Tibial artery (tissue), 4 donors: ENCODE measurements around the gene EIF2S2.
A peak's percentile ranks its signal among the peaks of the same experiment; 100 is the strongest.
"Not testable (repeated sequence)": the region's sequence is repeated elsewhere in the genome, so short reads cannot be mapped to it uniquely, and the experiment has no call there.

Experiments
- DNase-seq, 2 donors: peaks; one replicate each; pipeline ENCODE4 v3.0.0-alpha.2; 2019
- H3K27ac ChIP-seq, 2 donors: fragments of 200-600 bp; sonication (generic) in 1 of 2; 1 replicate in 1 of 2; 2 replicates in 1 of 2; pipeline ENCODE4 v1.5.1; 2018 to 2019; ENCODE audit warnings: mild to moderate bottlenecking in 1 of 2
- H3K27me3 ChIP-seq, 2 donors: fragments of 200-600 bp; sonication (generic) in 1 of 2; one replicate each; pipeline versions ENCODE4 v1.5.1 to v1.6.0; 2016 to 2019
- H3K36me3 ChIP-seq, 3 donors: fragments of 200-600 bp; sonication (generic) in 2 of 3; one replicate each; pipeline ENCODE4 v1.5.1; 2016 to 2019; ENCODE audit warnings: mild to moderate bottlenecking in 2 of 3
- H3K4me1 ChIP-seq, 4 donors: fragments of 200-600 bp; sonication (generic) in 2 of 4; 1 replicate in 3 of 4; 2 replicates in 1 of 4; pipeline ENCODE4 v1.5.1; 2016 to 2019
- H3K4me3 ChIP-seq, 2 donors: fragments of 200-600 bp; sonication (generic) in 1 of 2; 1 replicate in 1 of 2; 2 replicates in 1 of 2; pipeline ENCODE4 v1.5.1; 2018 to 2019; ENCODE audit warnings: mild to moderate bottlenecking in 2 of 2
- H3K9me3 ChIP-seq, 3 donors: fragments of 200-600 bp; sonication (generic) in 1 of 3; one replicate each; pipeline ENCODE4 v1.5.1; 2016 to 2019
- intact Hi-C: fragments of 100-400 bp; cut with DNase I; formaldehyde crosslinking; loops from one replicate; pipeline ENCODE4 v1.15.0; 2023; ENCODE audit warnings: low total_unique reads
- TF ChIP-seq, protein P1 (sequence below), 2 experiments: fragments of 200-600 bp in 1 of 2; fragments of 450-650 bp in 1 of 2; IDR thresholded peaks; one replicate each; pipeline ENCODE4 v1.5.1; 2017 to 2019; ENCODE audit warnings: antibody characterized with exemption in 2 of 2, mild to moderate bottlenecking in 1 of 2, moderate library complexity in 1 of 2

EIF2S2 gene, protein sequence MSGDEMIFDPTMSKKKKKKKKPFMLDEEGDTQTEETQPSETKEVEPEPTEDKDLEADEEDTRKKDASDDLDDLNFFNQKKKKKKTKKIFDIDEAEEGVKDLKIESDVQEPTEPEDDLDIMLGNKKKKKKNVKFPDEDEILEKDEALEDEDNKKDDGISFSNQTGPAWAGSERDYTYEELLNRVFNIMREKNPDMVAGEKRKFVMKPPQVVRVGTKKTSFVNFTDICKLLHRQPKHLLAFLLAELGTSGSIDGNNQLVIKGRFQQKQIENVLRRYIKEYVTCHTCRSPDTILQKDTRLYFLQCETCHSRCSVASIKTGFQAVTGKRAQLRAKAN

DNA sequence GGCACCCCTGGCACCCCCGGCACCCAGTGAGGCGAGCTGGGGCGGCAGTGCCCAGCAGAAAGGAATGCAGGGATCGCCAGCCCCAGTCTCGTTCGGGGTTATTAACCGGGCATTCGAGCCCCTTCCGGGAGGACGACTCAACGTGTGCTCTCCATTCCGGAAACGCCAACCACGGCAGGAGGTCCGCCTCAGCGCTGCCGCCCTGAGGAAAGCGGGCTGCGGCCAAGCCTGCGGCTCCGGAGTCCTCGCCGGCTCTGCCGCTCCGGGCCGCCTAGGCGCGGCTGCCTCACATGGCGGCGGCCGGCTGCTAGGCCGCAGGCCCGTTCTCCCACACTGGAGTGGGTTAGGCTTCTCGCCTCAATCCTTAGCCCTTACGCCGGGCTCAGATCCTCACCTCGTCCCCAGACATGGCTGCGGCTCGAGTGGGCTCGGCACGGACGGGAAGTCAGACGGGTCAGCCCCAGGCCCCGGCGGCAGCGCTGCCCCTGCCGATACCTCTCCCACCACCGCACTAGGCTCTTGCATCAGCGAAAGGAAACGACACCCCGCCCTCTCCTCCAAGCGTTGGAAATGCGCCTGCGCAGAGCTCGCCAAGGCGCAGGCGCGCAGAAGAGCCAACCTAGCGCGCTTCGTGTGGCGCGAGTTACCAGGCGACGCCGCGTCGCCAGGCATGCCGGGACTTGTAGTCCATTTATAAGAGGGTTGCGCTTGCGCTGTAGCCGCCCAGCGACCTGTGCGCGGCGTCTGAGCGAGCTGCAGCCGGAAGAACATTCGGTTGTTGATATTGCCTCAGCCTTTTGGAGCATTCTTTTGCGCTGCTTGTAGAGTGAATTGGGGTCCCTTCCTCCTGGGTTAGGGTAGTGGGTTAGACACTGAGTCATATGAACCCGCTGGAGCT lies at the start of gene EIF2S2:
TSS of gene EIF2S2 (minus strand) at position 542 of the 898 bp plus-strand sequence. CDS start at position 409, 133 bp downstream.
- intact Hi-C loops, result loop anchor here (10.0 kb wide), 1 partner anchor 117 kb away; the partner anchor contains the start of gene RALY

DNA sequence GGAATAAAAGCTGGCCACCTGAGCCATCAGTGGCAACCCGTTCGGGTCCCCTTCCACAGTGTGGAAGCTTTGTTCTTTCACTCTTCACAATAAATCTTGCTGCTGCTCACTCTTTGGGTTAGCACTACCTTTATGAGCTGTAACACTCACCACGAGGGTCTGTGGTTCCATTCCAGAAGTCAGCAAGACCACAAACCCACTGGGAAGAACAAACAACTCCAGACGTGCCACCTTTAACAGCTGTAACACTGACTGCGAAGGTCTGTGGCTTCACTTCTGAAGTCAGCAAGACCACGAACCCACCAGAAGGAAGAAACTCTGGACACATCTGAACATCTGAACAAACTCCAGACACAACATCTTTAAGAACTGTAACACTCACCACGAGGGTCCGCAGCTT lies 45.7 kb upstream of the EIF2S2 start:
- DNase-seq, H3K4me3 ChIP-seq, H3K36me3 ChIP-seq, H3K9me3 ChIP-seq, H3K27ac ChIP-seq, H3K4me1 ChIP-seq, intact Hi-C loops, H3K27me3 ChIP-seq: not testable (repeated sequence)

More for the DNA sequence above, at the start of gene EIF2S2:
- Histone ChIP-seq H3K4me3 (peak within 1 kb of the TSS; percentile 78 to 87), H3K4me1 (peaks cover 0 to 41% (median 21%) of the 10 kb centered on the region in 4 donors), H3K27ac (peak within 1 kb of the TSS; percentile 93 to 96), H3K36me3 (peaks cover 0 to 13% (median 0%) of the 10 kb centered on the region in 3 donors), H3K27me3 (no peaks in the 10 kb centered on the region), H3K9me3 (no peaks in the 10 kb centered on the region)
- peak; percentile 95 to 98 for DNase-seq
- TF ChIP-seq, protein P1, sequence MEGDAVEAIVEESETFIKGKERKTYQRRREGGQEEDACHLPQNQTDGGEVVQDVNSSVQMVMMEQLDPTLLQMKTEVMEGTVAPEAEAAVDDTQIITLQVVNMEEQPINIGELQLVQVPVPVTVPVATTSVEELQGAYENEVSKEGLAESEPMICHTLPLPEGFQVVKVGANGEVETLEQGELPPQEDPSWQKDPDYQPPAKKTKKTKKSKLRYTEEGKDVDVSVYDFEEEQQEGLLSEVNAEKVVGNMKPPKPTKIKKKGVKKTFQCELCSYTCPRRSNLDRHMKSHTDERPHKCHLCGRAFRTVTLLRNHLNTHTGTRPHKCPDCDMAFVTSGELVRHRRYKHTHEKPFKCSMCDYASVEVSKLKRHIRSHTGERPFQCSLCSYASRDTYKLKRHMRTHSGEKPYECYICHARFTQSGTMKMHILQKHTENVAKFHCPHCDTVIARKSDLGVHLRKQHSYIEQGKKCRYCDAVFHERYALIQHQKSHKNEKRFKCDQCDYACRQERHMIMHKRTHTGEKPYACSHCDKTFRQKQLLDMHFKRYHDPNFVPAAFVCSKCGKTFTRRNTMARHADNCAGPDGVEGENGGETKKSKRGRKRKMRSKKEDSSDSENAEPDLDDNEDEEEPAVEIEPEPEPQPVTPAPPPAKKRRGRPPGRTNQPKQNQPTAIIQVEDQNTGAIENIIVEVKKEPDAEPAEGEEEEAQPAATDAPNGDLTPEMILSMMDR (IDR thresholded peaks at IDR 0.05), result no peak

DNA sequence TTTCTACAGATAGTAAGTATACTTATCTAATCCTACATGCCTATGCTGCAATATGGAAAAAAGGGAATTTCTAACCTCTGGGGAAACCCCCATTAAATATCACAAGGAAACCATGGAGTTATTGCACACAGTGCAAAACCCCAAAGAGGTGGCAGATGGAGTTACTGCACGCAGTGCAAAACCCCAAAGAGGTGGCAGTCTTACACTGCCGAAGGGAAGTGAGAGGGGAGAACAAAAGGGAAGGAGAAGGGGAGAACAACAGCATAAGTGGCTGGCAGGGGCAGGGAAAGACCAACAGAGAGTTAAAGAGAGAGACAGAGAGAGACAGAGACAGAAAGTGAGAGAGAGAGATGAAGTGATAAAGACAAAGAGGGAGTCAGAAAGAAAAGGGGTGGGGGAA lies 43.8 kb upstream of the EIF2S2 start:
- Histone ChIP-seq H3K4me3 (no peak overlapping the region), H3K27ac (no peak overlapping the region), H3K9me3 (no peaks in the 10 kb centered on the region), H3K4me1 (no peaks in the 10 kb centered on the region), H3K36me3 (no peaks in the 10 kb centered on the region), H3K27me3 (peaks cover 0 to 7% of the 10 kb centered on the region in 2 donors)
- no peak for DNase-seq
- TF ChIP-seq, protein P1 (IDR thresholded peaks at IDR 0.05), result no peak
- intact Hi-C loops, result no loop called here

DNA sequence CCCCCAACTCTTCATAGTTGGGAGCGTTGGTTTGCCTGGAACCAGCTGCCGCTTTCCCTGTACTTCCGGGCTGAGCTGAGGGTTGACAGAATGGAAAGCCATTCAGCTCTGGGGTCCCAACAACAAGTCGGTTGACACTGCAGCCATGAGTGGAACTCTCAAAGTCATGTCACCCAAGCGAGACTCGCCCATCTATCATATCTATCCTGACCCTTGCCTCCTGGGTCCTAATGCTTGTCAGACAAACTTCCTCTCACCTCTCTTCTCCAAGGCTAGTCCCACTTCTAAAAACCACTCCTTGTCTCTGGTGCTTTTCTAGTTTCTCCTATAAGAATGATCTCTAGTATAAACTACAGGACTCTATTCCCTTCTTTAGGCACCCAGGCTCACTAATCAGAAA lies 41.1 kb upstream of the EIF2S2 start:
- H3K4me3 ChIP-seq, H3K4me1 ChIP-seq, intact Hi-C loops, H3K36me3 ChIP-seq, H3K27me3 ChIP-seq, DNase-seq, H3K27ac ChIP-seq, H3K9me3 ChIP-seq: not testable (repeated sequence)

DNA sequence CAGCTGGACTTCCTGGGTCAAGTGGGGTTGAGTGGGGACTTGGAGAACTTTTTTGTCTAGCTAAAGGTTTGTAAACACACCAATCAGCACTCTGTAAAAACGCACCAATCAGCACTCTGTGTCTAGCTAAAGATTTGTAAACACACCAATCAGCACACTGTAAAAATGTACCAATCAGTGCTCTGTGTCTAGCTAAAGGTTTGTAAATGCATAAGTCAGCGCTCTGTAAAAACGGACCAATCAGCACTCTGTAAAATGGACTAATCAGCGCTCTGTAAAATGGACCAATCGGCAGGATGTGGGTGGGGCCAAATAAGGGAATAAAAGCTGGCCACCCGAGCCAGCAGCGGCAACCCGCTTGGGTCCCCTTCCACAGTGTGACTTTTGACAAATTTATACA lies 40.0 kb upstream of the EIF2S2 start:
- H3K27me3 ChIP-seq, H3K4me1 ChIP-seq, H3K9me3 ChIP-seq, intact Hi-C loops, DNase-seq, H3K4me3 ChIP-seq, H3K27ac ChIP-seq, H3K36me3 ChIP-seq: not testable (repeated sequence)

DNA sequence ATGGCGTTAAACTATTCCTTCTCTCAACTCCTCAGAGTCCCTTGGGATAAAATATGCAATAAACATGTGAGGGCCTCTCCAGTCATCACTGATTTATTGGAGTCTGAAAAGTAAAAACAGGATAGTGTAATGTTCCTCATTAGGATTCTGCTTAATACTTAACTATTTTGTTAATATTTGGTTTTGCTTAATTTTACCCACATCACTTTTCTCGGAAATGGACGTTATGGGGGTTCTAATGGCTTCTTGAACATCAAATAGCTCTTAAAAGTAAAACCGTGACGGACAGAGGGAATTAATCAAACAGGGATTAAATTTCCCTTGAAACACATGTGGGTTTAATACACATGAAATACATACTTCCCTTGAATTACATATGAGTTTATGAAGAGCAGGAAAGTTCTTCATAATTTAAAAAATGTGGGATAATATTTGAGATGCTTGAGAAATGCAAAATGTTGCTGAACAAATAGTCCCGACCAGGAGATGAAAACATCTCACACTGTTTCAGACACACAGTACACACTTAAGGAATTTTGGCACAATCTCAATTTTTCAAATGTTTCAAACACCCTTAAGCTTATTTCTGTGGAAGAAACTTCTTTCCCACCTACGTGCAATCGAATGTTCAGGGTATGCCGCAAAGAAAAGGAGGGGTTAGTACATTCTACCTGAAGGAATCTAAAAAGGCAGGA lies 38.4 kb upstream of the EIF2S2 start:
- intact Hi-C loops, result no loop called here
- Histone ChIP-seq H3K4me3 (no peak overlapping the region), H3K4me1 (no peaks in the 10 kb centered on the region), H3K36me3 (no peaks in the 10 kb centered on the region), H3K27ac (no peak overlapping the region), H3K27me3 (peaks cover 0 to 4% of the 10 kb centered on the region in 2 donors), H3K9me3 (no peaks in the 10 kb centered on the region)
- DNase-seq, result no peak
- TF ChIP-seq, protein P1 (IDR thresholded peaks at IDR 0.05), result no peak
